A549 (cell line): ENCODE data around the gene TCEA3. TPM values are rescaled to one million over a fixed set of nuclear protein-coding genes. Genes with fewer than 3 reads are reported as not detected.
A peak's percentile ranks its signal among the peaks of the same experiment; 100 is the strongest.

Experiments
- ATAC-seq, 2 experiments: fragments of 200-7000 bp in 1 of 2; fragments of >200 bp in 1 of 2; cut with Nextera tagmentation in 1 of 2; cut with Tn5 transposase in 1 of 2; 3 replicates each; pipeline versions ENCODE4 v1.8.0 to v1.9.1; 2018 to 2020; ENCODE audit warnings: mild to moderate bottlenecking in 1 of 2, moderate library complexity in 1 of 2
- CTCF ChIA-PET: fragments of 300-600 bp; sonication (Branson Sonifier 250); formaldehyde crosslinking; extraction: SDS; loops from one replicate; lab custom pipeline; 2021; ENCODE audit warnings: antibody characterized with exemption, inconsistent platforms; lab: Yijun Ruan, JAX
- POLR2A ChIA-PET: fragments of 350-600 bp; formaldehyde crosslinking; extraction: SDS; loops from one replicate; lab custom pipeline; 2021; ENCODE audit warnings: antibody characterized with exemption, inconsistent platforms; lab: Yijun Ruan, JAX
- DNase-seq, 2 experiments: peaks; one replicate each; pipeline versions ENCODE4 v3.0.0 to v3.0.0-alpha.2; 2011 to 2016; ENCODE audit warnings: low read depth in 1 of 2, low spot score in 1 of 2
- FAIRE-seq: peaks from 2 replicates; lab custom pipeline; 2011; peaks lifted over from hg19 to GRCh38; lab: Jason Lieb, UNC
- H3K27ac ChIP-seq, 2 experiments: fragments of >200 bp; sonication (Bioruptor Twin); formaldehyde crosslinking; 3 replicates each; pipeline ENCODE4 v1.5.1; 2016 to 2017
- H3K4me1 ChIP-seq: fragments of >200 bp; sonication (Bioruptor Twin); formaldehyde crosslinking; 3 replicates; pipeline ENCODE4 v1.6.1; 2016
- H3K4me2 ChIP-seq: fragments of >200 bp; sonication (Bioruptor Twin); formaldehyde crosslinking; 3 replicates; pipeline ENCODE4 v1.6.1; 2016
- H3K4me3 ChIP-seq: fragments of >200 bp; sonication (Bioruptor Twin); formaldehyde crosslinking; 3 replicates; pipeline ENCODE4 v1.5.1; 2016
- H3K9me3 ChIP-seq: fragments of >200 bp; sonication (Bioruptor Twin); formaldehyde crosslinking; 3 replicates; pipeline ENCODE4 v1.6.1; 2016
- BHLHE40 ChIP-seq: IDR thresholded peaks from 2 replicates; pipeline ENCODE4 v1.6.1; 2012; ENCODE audit warnings: low read depth, low read length, inconsistent platforms
- CBX2 ChIP-seq: fragments of 200-600 bp; sonication (generic); IDR thresholded peaks from 2 replicates; pipeline ENCODE4 v1.6.1; 2016; ENCODE audit warnings: low read depth, mild to moderate bottlenecking, borderline replicate concordance
- EHF ChIP-seq: fragments of 250-450 bp; sonication (Bioruptor Pico); IDR thresholded peaks from 2 replicates; pipeline ENCODE4 v1.5.0; 2020; ENCODE audit warnings: mild to moderate bottlenecking
- ELK1 ChIP-seq: fragments of 150-350 bp; IDR thresholded peaks from 2 replicates; pipeline ENCODE4 v1.6.1; 2014; ENCODE audit warnings: low read depth, mild to moderate bottlenecking, low read length
- FOSB ChIP-seq: fragments of 250-450 bp; sonication (Bioruptor Pico); IDR thresholded peaks from 2 replicates; pipeline ENCODE4 v1.5.0; 2020; ENCODE audit warnings: mild to moderate bottlenecking, moderate library complexity
- FOSL2 ChIP-seq, 2 experiments: fragments of 450-650 bp in 1 of 2; fragments of >200 bp in 1 of 2; sonication (Bioruptor Twin) in 1 of 2; formaldehyde crosslinking; IDR thresholded peaks; 2 replicates each; pipeline versions ENCODE4 v1.5.0 to v1.6.1; 2016 to 2020; ENCODE audit warnings: mild to moderate bottlenecking in 1 of 2, moderate library complexity in 1 of 2
- HES2 ChIP-seq: fragments of >200 bp; sonication (Bioruptor Twin); formaldehyde crosslinking; IDR thresholded peaks from 2 replicates; pipeline ENCODE4 v1.6.1; 2016
- HEYL ChIP-seq: fragments of 250-450 bp; sonication (Bioruptor Pico); IDR thresholded peaks from 2 replicates; pipeline ENCODE4 v1.8.0; 2021; ENCODE audit warnings: mild to moderate bottlenecking, moderate library complexity
- HOXA7 ChIP-seq: fragments of 250-450 bp; sonication (Bioruptor Pico); IDR thresholded peaks from 2 replicates; pipeline ENCODE4 v1.5.0; 2020; ENCODE audit warnings: mild to moderate bottlenecking, moderate library complexity
- JUN ChIP-seq, 2 experiments: fragments of >200 bp; sonication (Bioruptor Twin); formaldehyde crosslinking; IDR thresholded peaks; 2 replicates in 1 of 2; 3 replicates in 1 of 2; pipeline ENCODE4 v1.6.1; 2016 to 2017
- JUNB ChIP-seq: fragments of >200 bp; sonication (Bioruptor Twin); formaldehyde crosslinking; IDR thresholded peaks from 2 replicates; pipeline ENCODE4 v1.6.1; 2016
- KDM1A ChIP-seq: fragments of 200-600 bp; sonication (generic); IDR thresholded peaks from 2 replicates; pipeline ENCODE4 v1.6.1; 2016; ENCODE audit warnings: low read depth, mild to moderate bottlenecking
- MAFK ChIP-seq: fragments of 450-650 bp; IDR thresholded peaks from 2 replicates; pipeline ENCODE4 v1.6.1; 2014; ENCODE audit not compliant: partially characterized antibody
- NR3C1 ChIP-seq: fragments of >200 bp; sonication (Bioruptor Twin); formaldehyde crosslinking; IDR thresholded peaks from 3 replicates; pipeline ENCODE4 v1.6.1; 2017
- POLR2AphosphoS2 ChIP-seq: conservative IDR thresholded peaks from 2 replicates; pipeline ENCODE4 v1.6.1; 2012; ENCODE audit warnings: low read length, improper control_type of control experiment, inconsistent platforms
- SMC3 ChIP-seq: fragments of >200 bp; sonication (Bioruptor Twin); formaldehyde crosslinking; IDR thresholded peaks from 3 replicates; pipeline ENCODE4 v1.6.1; 2018; ENCODE audit warnings: inconsistent platforms
- SREBF2 ChIP-seq: fragments of 450-650 bp; IDR thresholded peaks from 2 replicates; pipeline ENCODE4 v1.6.1; 2014; ENCODE audit warnings: mild to moderate bottlenecking, moderate library complexity
- ZC3H11A ChIP-seq: fragments of 450-650 bp; IDR thresholded peaks from 2 replicates; pipeline ENCODE4 v1.6.1; 2014; ENCODE audit warnings: antibody characterized with exemption, mild to moderate bottlenecking
- ZFP36 ChIP-seq: fragments of 450-650 bp; IDR thresholded peaks from 2 replicates; pipeline ENCODE4 v1.6.1; 2014; ENCODE audit warnings: borderline replicate concordance; ENCODE audit not compliant: partially characterized antibody
- ZNF302 ChIP-seq: fragments of 250-450 bp; sonication (Bioruptor Pico); IDR thresholded peaks from 2 replicates; pipeline ENCODE4 v1.9.0; 2021; ENCODE audit warnings: inconsistent platforms, mild to moderate bottlenecking, moderate library complexity
- WGBS: methylation state at CpG from one replicate; pipeline ENCODE4 v1.1.6; 2017; ENCODE audit errors: missing lambda C conversion rate; 5-methylcytosine and 5-hydroxymethylcytosine counted together
- polyA minus RNA-seq: library from RNA; depleted of rRNA, polyadenylated mRNA; stranded (reverse); fragments of >200 nt; gene quantifications from 2 replicates; pipeline ENCODE4 v1.2.3, GENCODE V29; 2011; rRNA and poly(A)+ RNA removed
- polyA plus RNA-seq, 4 experiments: library from polyadenylated mRNA; depleted of rRNA in 3 of 4; stranded (reverse); fragments of >200 nt; fragmentation: RNase III in 1 of 4; extraction: RNeasy Plus Mini Kit Qiagen cat#74134 plus additional on column Dnase treatment in 1 of 4; gene quantifications; 2 replicates in 3 of 4; 3 replicates in 1 of 4; pipeline ENCODE4 v1.2.3, GENCODE V29; 2011 to 2017

Gene TCEA3
- polyA plus RNA-seq (2011; rRNA removed) (0.58 and 0.63 TPM in 2 replicates), polyA plus RNA-seq (2017; fragmentation: RNase III; extraction: RNeasy Plus Mini Kit Qiagen cat#74134 plus additional on column Dnase treatment) (0.53 to 0.79 TPM (median 0.58 TPM) in 3 replicates), polyA minus RNA-seq (0.49 and 0.50 TPM in 2 replicates)
- polyA plus RNA-seq (2012; cell fraction: cytosol; rRNA removed) = 0.34 and 0.48 TPM in 2 replicates
- 1.0 and 1.2 TPM in 2 replicates for polyA plus RNA-seq (2012; cell fraction: nucleus; rRNA removed)

GRCh38 chr1:23424293-23425192 is at the start of gene TCEA3:
TCEA3 (minus strand) TSS chr1:23424748; CDS start chr1:23424633, 115 bp downstream.
- ATAC-seq (no peak), DNase-seq (no peak), FAIRE-seq (no peak)
- ChIA-PET POLR2A (no interaction called here), CTCF (interaction anchor here (0.8 kb wide), 1 partner anchor 19 kb away, joined by 3 read pairs; no protein-coding TSS in a partner anchor)
- H3K4me1 ChIP-seq = no peaks in the 10 kb centered on the region
- H3K4me2 ChIP-seq = no peak within 1 kb of the TSS
- H3K4me3 ChIP-seq = no peak within 1 kb of the TSS
- H3K27ac ChIP-seq = no peak within 1 kb of the TSS
- H3K9me3 ChIP-seq = no peaks in the 10 kb centered on the region
- TF ChIP-seq NR3C1 = no peak
- no peak for TF ChIP-seq HES2
- no peak for TF ChIP-seq EHF
- no peak for TF ChIP-seq BHLHE40
- no peak for TF ChIP-seq JUNB
- TF ChIP-seq JUN (IDR thresholded peaks at IDR 0.05) = no peak
- no peak for TF ChIP-seq POLR2AphosphoS2
- no peak for TF ChIP-seq ZC3H11A
- TF ChIP-seq ZFP36 = no peak
- TF ChIP-seq MAFK = no peak
- TF ChIP-seq HOXA7 = no peak
- no peak for TF ChIP-seq HEYL (CRISPR knock-in tag)
- TF ChIP-seq SREBF2 = no peak
- no peak for TF ChIP-seq FOSB (CRISPR knock-in tag)
- TF ChIP-seq CBX2 = no peak
- TF ChIP-seq FOSL2 (IDR thresholded peaks at IDR 0.05) = no peak
- TF ChIP-seq FOSL2 (CRISPR knock-in tag; IDR thresholded peaks at IDR 0.05) = no peak
- 91% methylated on average over 42 of the region's 84 CpGs for WGBS

- POLR2A ChIA-PET = no interaction called here
- TF ChIP-seq KDM1A = 0 out of 2 replicates have a peak, but pooled peaks have one; percentile 7
- TF ChIP-seq MAFK = no peak
- TF ChIP-seq, all 56 proteins: peak for 1
- 73% methylated on average over 6 of the region's 6 CpGs for WGBS
- no peak overlapping the region for H3K4me2 ChIP-seq
- peaks cover 8% of the 10 kb centered on the region; the same call in 2 of the 3 replicates for H3K4me1 ChIP-seq
- FAIRE-seq = no peak
- DNase-seq = no peak
- no peak for ATAC-seq
- no peak overlapping the region for H3K4me3 ChIP-seq
- H3K9me3 ChIP-seq = no peaks in the 10 kb centered on the region
- H3K27ac ChIP-seq = peak overlapping the region in 1 of 2 experiments; percentile 41; a peak in 1 of 6 replicates
- CTCF ChIA-PET = interaction anchor here (0.6 to 3.7 kb wide), 3 partner anchors 8 to 201 kb away, joined by 3 to 12 read pairs (median 5); no protein-coding TSS in a partner anchor
These were observed 48.7 kb upstream of the TCEA3 start for GRCh38 chr1:23473037-23473800.

GRCh38 chr1:23472351-23473036 is 47.9 kb upstream of the TCEA3 start:
- ATAC-seq (no peak), DNase-seq (no peak), FAIRE-seq (no peak)
- Histone ChIP-seq H3K4me1 (peaks cover 8% of the 10 kb centered on the region; the same call in 2 of the 3 replicates), H3K9me3 (no peaks in the 10 kb centered on the region), H3K4me2 (no peak overlapping the region), H3K4me3 (no peak overlapping the region), H3K27ac (no peak overlapping the region)
- ChIA-PET POLR2A (no interaction called here), CTCF (no interaction called here)
- 86% methylated on average over 5 of the region's 5 CpGs for WGBS
- TF ChIP-seq ZNF302 = no peak
- TF ChIP-seq KDM1A = 0 out of 2 replicates have a peak, but pooled peaks have one; percentile 13
- no peak for TF ChIP-seq SMC3
- no peak for TF ChIP-seq ELK1
